ENCODE data around the gene SNORC.

Gene SNORC

GRCh38 chr2:232865165-232865564 is 4.9 kb upstream of the SNORC start:
- DNase-seq (ENCODE audit: low read depth, low spot score), result no peak
- H3K4me3 ChIP-seq (ENCODE audit: low read length), result no peak overlapping the region

- no peak for DNase-seq (ENCODE audit: low read depth, low spot score)
- no peak overlapping the region for H3K4me3 ChIP-seq (ENCODE audit: low read length)
Measured at GRCh38 chr2:232866104-232866503, 4.0 kb upstream of the SNORC start.

- DNase-seq (ENCODE audit: low read depth, low spot score), result no peak
- no peak overlapping the region for H3K4me3 ChIP-seq (ENCODE audit: low read length)
Measured at GRCh38 chr2:232869138-232870017, 686 bp upstream of the SNORC start.

GRCh38 chr2:232870766-232871371 is 805 bp downstream of the SNORC start:
- no peak for DNase-seq (ENCODE audit: low read depth, low spot score)

GRCh38 chr2:232871418-232871834 is 1.4 kb downstream of the SNORC start:
- DNase-seq (ENCODE audit: low read depth, low spot score), result peak; percentile 33
- no peak overlapping the region for H3K4me3 ChIP-seq (ENCODE audit: low read length)

More at GRCh38 chr2:232870766-232871371, 805 bp downstream of the SNORC start:
- no peak overlapping the region for H3K4me3 ChIP-seq (ENCODE audit: low read length)

- no peak for DNase-seq (ENCODE audit: low read depth, low spot score)
- no peak overlapping the region for H3K4me3 ChIP-seq (ENCODE audit: low read length)
Measured at GRCh38 chr2:232871835-232872736, 2.0 kb downstream of the SNORC start.

GRCh38 chr2:232872826-232873225 is 2.8 kb downstream of the SNORC start:
- H3K4me3 ChIP-seq (ENCODE audit: low read length), result no peak overlapping the region

GRCh38 chr2:232873292-232873908 is 3.3 kb downstream of the SNORC start:
- no peak for DNase-seq (ENCODE audit: low read depth, low spot score)
- H3K4me3 ChIP-seq (ENCODE audit: low read length), result no peak overlapping the region

More at GRCh38 chr2:232872826-232873225, 2.8 kb downstream of the SNORC start:
- no peak for DNase-seq (ENCODE audit: low read depth, low spot score)

- DNase-seq (ENCODE audit: low read depth, low spot score), result no peak
- H3K4me3 ChIP-seq (ENCODE audit: low read length), result no peak overlapping the region
Measured at GRCh38 chr2:232873909-232874641, 4.0 kb downstream of the SNORC start.

- no peak for DNase-seq (ENCODE audit: low read depth, low spot score)
- H3K4me3 ChIP-seq (ENCODE audit: low read length), result no peak overlapping the region
Measured at GRCh38 chr2:232874677-232875223, 4.7 kb downstream of the SNORC start.

- no peak for DNase-seq (ENCODE audit: low read depth, low spot score)
- H3K4me3 ChIP-seq (ENCODE audit: low read length), result no peak overlapping the region
Measured at GRCh38 chr2:232875256-232876121, 5.4 kb downstream of the SNORC start.

GRCh38 chr2:232876161-232876977 is 6.3 kb downstream of the SNORC start:
- no peak overlapping the region for H3K4me3 ChIP-seq (ENCODE audit: low read length)
- no peak for DNase-seq (ENCODE audit: low read depth, low spot score)

GRCh38 chr2:232876978-232877441 is 6.9 kb downstream of the SNORC start:
- H3K4me3 ChIP-seq (ENCODE audit: low read length), result no peak overlapping the region
- no peak for DNase-seq (ENCODE audit: low read depth, low spot score)

GRCh38 chr2:232877940-232878511 is 8.0 kb downstream of the SNORC start:
- DNase-seq (ENCODE audit: low read depth, low spot score), result no peak
- H3K4me3 ChIP-seq (ENCODE audit: low read length), result no peak overlapping the region

- no peak overlapping the region for H3K4me3 ChIP-seq (ENCODE audit: low read length)
- no peak for DNase-seq (ENCODE audit: low read depth, low spot score)
Measured at GRCh38 chr2:232878855-232879617, 9.0 kb downstream of the SNORC start.

Measured in Jurkat, Clone E6-1 (cell line).